Measurements from ENCODE around the gene VWCE.

- TF ChIP-seq POLR2AphosphoS5 (IDR thresholded peaks at IDR 0.05) (no peak), CTCF (IDR thresholded peaks at IDR 0.05) (no peak)
Observed at GRCh38 chr11:61309739-61310138, 14.6 kb upstream of the VWCE start.
